ENCODE data around the gene HES7.
"Not testable (repeated sequence)": the region's sequence is repeated elsewhere in the genome, so short reads cannot be mapped to it uniquely, and the experiment has no call there.

Gene HES7

DNA sequence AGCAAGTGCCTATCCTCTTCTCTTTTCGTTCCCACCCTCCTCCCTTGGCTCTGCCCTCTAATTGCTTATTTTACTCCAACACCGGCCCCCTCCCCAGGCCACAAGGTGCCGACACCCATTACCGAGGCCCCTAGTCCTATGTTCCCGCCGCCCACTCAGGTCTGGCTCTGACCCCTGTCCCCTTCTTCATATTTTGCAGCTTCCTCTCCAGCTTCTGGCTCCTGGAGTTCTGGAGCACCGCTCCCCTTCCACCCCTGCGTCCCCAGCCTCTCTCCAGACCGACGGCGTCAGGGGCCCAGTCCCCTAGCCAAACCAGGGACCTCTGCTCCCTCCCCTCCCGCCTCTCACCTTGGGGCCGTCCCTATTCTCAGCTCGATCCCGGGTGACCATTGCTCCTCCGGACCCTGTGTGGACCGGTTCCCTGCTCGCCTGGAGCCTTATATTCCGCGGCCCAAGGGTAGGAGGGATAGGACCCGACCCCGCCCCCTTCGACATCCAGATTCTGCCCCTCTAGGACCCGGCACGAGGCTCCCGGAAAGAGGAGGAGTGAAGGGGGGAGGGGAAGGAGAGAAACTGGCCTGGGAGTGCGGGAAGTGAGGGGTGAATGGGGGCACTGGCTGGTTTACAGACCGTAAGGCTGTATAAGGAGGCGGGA is at the start of gene HES7:
TSS of gene HES7 (minus strand) at position 412 of the 655 bp plus-strand sequence. CDS start at position 390, 22 bp downstream.
- Histone ChIP-seq H3K36me3 (replicated peaks) (no peaks in the 10 kb centered on the region), H3K4me1 (peaks cover 21% of the 10 kb centered on the region), H3K27me3 (ENCODE audit: low read depth) (no peaks in the 10 kb centered on the region), H3K9me3 (no peaks in the 10 kb centered on the region), H3K4me3 (peak within 1 kb of the TSS; percentile 61)
- in situ Hi-C loops (cut with MboI; ENCODE audit: low sequenced_read_pairs) = loop anchor here (5.0 kb wide), 2 partner anchors 63 to 98 kb away; no protein-coding TSS in a partner anchor
- DNase-seq (ENCODE audit: low spot score in 2 of 2) = peak; percentile 78 to 95

- peaks cover 21% of the 10 kb centered on the region for H3K4me1 ChIP-seq
- peak overlapping the region; percentile 39 for H3K4me3 ChIP-seq
- in situ Hi-C loops (cut with MboI; ENCODE audit: low sequenced_read_pairs) = loop anchor here (25.0 kb wide), 1 partner anchor 936 kb away; the partner anchor contains the start of genes DVL2, GABARAP and PHF23
- H3K9me3 ChIP-seq = no peaks in the 10 kb centered on the region
- DNase-seq (ENCODE audit: low spot score in 2 of 2) = peak; percentile 87 to 99
- H3K27me3 ChIP-seq (ENCODE audit: low read depth) = no peaks in the 10 kb centered on the region
- no peaks in the 10 kb centered on the region for H3K36me3 ChIP-seq (replicated peaks)
These were observed 49.4 kb upstream of the HES7 start for GRCh38 chr17:8173056-8173870.

DNA sequence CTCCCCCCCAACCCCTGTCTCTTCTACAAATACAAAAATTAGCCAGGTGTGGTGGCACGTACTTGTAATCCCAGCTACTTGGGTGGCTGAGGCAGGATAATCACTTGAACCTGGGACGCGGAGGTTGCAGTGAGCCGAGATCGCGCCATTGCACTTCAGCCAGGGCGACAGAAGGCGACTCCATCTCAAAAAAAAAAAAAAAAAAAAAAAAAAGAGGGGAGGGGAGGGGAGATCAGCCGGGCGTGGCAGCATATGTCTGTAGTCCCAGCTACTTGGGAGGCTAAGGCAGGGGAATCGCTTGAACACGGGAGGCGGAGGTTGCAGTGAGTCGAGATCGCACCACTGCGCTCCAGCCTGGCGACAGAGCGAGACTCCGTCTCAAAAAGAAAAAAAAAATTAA is 46.3 kb upstream of the HES7 start:
- H3K4me1 ChIP-seq = peaks cover 10% of the 10 kb centered on the region
- H3K36me3 ChIP-seq (replicated peaks); H3K4me3 ChIP-seq; H3K27me3 ChIP-seq (ENCODE audit: low read depth); H3K9me3 ChIP-seq; DNase-seq (ENCODE audit: low spot score in 2 of 2): not testable (repeated sequence)
- in situ Hi-C loops (cut with MboI; ENCODE audit: low sequenced_read_pairs) = loop anchor here (25.0 kb wide), 1 partner anchor 933 kb away; the partner anchor contains the start of genes DVL2, GABARAP and PHF23

DNA sequence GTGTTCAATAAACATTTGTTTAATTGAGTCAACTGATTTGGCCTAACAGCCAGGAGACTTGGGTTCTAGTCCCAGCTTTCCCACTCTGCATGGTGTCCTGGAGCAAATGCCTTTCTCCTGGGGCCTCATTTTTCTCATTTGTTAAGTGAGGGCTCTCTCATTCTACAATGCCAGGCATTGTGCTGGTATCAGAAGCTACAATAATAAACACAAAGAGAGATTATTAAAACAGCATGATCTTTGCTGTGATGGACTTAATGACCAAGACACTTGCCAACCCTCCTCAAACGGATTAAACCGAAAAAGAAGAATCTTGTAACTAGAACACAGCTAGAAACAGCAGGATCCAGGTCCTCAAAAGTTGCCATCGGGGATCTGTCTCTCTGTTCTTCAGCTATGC is 43.6 kb upstream of the HES7 start:
- H3K36me3 ChIP-seq (replicated peaks) = peaks cover under 1% of the 10 kb centered on the region
- no peak for DNase-seq (ENCODE audit: low spot score in 2 of 2)
- in situ Hi-C loops (cut with MboI; ENCODE audit: low sequenced_read_pairs) = loop anchor here (25.0 kb wide), 1 partner anchor 930 kb away; the partner anchor contains the start of genes DVL2, GABARAP and PHF23
- no peaks in the 10 kb centered on the region for H3K27me3 ChIP-seq (ENCODE audit: low read depth)
- H3K9me3 ChIP-seq = no peaks in the 10 kb centered on the region
- H3K4me3 ChIP-seq = no peak overlapping the region
- peaks cover 20% of the 10 kb centered on the region for H3K4me1 ChIP-seq

GRCh38 chr17:8166731-8167130 is 42.8 kb upstream of the HES7 start:
- Histone ChIP-seq H3K9me3 (no peaks in the 10 kb centered on the region), H3K36me3 (replicated peaks) (peaks cover 7% of the 10 kb centered on the region), H3K27me3 (ENCODE audit: low read depth) (no peaks in the 10 kb centered on the region), H3K4me1 (peaks cover 20% of the 10 kb centered on the region), H3K4me3 (no peak overlapping the region)
- in situ Hi-C loops (cut with MboI; ENCODE audit: low sequenced_read_pairs) = loop anchor here (25.0 kb wide), 1 partner anchor 929 kb away; the partner anchor contains the start of genes DVL2, GABARAP and PHF23
- no peak for DNase-seq (ENCODE audit: low spot score in 2 of 2)

DNA sequence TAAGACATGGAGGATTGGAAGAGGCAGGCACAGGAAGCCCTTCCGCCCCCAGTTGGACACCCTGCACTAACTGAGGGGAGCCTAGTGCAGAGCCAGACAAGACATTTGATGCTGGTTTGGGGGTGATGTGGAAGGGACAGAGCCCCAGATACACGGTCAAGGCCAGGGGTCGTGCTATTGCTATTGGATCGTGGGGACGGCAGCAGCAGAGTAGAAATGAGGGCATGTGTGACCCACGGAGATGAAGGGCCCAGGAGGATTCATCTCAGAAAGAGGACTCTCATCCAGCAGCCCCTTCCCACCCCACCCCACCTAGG is 40.9 kb upstream of the HES7 start:
- no peak for DNase-seq (ENCODE audit: low spot score in 2 of 2)
- H3K36me3 ChIP-seq (replicated peaks) = peaks cover 21% of the 10 kb centered on the region
- no peak overlapping the region for H3K4me3 ChIP-seq
- peaks cover 31% of the 10 kb centered on the region for H3K4me1 ChIP-seq
- in situ Hi-C loops (cut with MboI; ENCODE audit: low sequenced_read_pairs) = loop anchor here (25.0 kb wide), 1 partner anchor 927 kb away; the partner anchor contains the start of genes DVL2, GABARAP and PHF23
- H3K27me3 ChIP-seq (ENCODE audit: low read depth) = no peaks in the 10 kb centered on the region
- no peaks in the 10 kb centered on the region for H3K9me3 ChIP-seq

DNA sequence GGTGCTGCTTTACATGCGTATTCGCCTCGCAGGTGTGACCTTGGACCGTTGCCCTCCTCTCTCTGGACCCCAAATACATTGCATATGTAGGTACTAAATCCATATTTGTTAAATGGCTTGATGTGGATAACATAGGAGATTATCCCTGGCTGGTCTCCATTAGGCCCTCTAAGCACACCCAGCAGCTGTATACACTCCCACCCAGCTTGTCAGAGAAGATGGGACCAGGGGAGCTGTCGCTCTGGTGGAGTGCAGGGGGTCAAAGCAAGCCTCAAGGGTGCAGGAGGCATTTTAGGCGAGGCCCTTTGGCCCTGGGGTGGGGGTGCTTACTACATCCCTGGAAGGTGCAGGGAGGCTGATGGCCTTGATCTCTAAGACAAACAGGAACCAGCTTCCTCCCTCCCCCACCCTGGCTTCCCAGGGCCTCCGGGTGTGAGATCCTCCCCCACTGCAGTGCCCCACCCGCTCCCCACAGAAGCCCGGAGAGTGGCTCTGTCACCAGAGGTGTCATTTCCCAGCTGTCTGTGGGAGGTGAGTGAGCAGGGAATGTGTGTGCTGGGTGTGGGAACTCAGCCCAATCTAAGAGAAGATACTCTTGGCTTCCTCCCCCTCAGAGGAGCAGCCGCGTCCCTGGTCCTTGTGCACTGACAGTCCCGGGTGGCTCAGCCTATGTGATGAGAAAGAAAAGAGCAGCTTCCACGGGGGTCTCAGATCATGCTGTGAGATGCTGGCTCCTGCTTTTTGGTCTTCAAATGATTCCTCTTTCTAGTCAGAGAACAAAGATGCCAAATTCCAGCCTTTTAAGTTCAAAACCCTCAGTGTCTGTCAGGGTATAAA is 40.3 kb upstream of the HES7 start:
- H3K4me3 ChIP-seq = no peak overlapping the region; the same call in 1 of the 2 replicates
- H3K36me3 ChIP-seq (replicated peaks) = peaks cover 27% of the 10 kb centered on the region
- H3K4me1 ChIP-seq = peaks cover 31% of the 10 kb centered on the region
- in situ Hi-C loops (cut with MboI; ENCODE audit: low sequenced_read_pairs) = loop anchor here (25.0 kb wide), 1 partner anchor 927 kb away; the partner anchor contains the start of genes DVL2, GABARAP and PHF23
- peak; percentile 27 to 77 for DNase-seq (ENCODE audit: low spot score in 2 of 2)
- no peaks in the 10 kb centered on the region for H3K27me3 ChIP-seq (ENCODE audit: low read depth)
- no peaks in the 10 kb centered on the region for H3K9me3 ChIP-seq

DNA sequence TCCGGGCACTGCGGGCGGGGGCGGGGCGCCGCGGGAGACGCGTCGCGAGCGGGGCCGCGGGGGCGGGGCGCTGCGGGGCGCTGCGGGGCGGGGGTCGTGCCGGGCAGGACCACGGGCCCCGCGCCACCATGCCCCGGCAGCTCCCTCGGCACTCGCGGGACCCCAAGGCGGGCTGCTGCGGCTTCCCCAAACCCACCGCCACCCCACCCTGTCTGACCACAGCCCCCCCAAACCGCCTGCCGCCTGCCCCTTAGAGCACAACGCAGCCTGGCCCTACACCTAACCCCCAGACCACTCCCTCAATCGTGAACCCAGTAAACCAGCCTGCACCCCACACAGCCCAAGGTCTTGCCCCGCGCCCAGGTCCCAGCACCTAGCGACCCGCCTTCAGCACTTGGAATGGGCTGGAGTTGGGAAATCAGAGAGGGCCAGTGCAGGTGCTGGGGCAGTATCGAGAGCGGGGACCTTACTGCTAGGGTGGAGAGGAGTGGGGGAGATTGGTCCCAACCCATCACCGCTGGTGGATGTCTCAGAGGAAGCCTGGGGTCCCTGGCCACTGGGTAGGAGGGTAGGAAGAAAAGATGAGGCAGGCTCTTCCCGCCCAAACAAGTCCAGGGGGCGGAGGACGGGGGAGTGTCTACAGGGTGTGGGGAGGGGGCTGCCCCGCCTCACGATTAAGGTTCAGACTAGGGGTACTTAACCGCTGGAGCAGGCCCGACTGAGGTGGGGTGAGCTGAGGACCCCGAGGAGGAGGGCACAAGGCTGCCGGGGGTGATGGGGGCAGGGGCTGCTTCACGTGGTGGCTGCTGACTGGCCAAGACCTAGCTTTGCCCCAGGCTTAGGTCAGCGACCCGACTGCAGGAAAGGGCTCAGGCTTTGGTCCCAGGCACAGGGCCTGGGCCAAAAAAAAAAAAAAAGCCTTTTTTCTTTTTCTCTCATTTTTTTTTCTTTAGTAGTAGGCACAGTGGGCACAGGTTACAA is 39.4 kb upstream of the HES7 start:
- peak in 1 of 2 experiments; percentile 59 for DNase-seq (ENCODE audit: low spot score in 2 of 2)
- peaks cover 31% of the 10 kb centered on the region for H3K4me1 ChIP-seq
- peak overlapping the region; percentile 88 for H3K4me3 ChIP-seq

DNA sequence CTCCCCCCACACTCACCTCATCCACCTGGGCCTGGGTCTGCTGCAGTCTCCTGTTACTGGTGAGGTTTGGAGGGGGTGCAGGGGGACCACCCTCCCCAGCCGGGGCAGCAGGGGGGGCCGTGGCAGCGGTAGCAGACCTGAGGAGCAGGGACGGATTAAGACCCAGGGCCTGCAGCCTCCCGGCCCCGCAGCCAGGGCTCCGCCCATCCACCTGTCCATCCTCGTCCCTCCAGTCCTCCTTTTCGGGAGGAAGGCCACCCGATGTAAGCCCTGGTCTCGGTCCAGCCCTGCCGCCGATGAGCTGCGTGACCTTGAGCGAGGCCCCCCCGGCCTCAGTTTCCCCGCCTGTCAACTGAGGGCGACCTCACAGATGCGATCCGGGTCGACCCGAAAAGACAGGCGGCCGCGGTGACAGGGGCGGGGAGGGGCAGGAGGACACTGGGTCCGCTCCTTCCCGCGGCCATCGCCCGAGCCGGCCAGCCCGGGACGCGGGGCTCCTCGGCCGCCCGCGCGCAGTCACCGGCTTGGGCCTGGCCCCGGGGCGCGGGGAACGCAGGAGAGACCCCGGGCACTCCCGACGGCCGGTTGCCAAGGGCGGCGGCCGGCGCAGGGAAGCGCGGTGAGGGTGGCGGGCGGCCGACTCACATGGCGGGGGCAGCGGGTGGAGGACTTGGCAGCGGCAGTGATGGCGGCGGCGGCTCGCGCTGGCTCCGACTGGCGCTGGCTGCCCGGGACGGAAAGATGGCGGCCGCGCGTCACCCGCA is 38.5 kb upstream of the HES7 start, which contains the start of gene VAMP2:
TSS of gene VAMP2 (minus strand) at position 716 of the 764 bp plus-strand sequence. CDS start at position 647, 69 bp downstream.
- Histone ChIP-seq H3K4me3 (peak within 1 kb of the TSS; percentile 88), H3K9me3 (no peaks in the 10 kb centered on the region), H3K36me3 (replicated peaks) (peaks cover 37% of the 10 kb centered on the region), H3K27me3 (ENCODE audit: low read depth) (no peaks in the 10 kb centered on the region), H3K4me1 (peaks cover 31% of the 10 kb centered on the region)
- peak; percentile 49 to 80 for DNase-seq (ENCODE audit: low spot score in 2 of 2)
- in situ Hi-C loops (cut with MboI; ENCODE audit: low sequenced_read_pairs) = loop anchor here (25.0 kb wide), 1 partner anchor 925 kb away; the partner anchor contains the start of genes DVL2, GABARAP and PHF23

More for the DNA sequence above, 39.4 kb upstream of the HES7 start:
- in situ Hi-C loops (cut with MboI; ENCODE audit: low sequenced_read_pairs) = loop anchor here (25.0 kb wide), 1 partner anchor 926 kb away; the partner anchor contains the start of genes DVL2, GABARAP and PHF23
- peaks cover 31% of the 10 kb centered on the region for H3K36me3 ChIP-seq (replicated peaks)
- H3K9me3 ChIP-seq = no peaks in the 10 kb centered on the region
- H3K27me3 ChIP-seq (ENCODE audit: low read depth) = no peaks in the 10 kb centered on the region

DNA sequence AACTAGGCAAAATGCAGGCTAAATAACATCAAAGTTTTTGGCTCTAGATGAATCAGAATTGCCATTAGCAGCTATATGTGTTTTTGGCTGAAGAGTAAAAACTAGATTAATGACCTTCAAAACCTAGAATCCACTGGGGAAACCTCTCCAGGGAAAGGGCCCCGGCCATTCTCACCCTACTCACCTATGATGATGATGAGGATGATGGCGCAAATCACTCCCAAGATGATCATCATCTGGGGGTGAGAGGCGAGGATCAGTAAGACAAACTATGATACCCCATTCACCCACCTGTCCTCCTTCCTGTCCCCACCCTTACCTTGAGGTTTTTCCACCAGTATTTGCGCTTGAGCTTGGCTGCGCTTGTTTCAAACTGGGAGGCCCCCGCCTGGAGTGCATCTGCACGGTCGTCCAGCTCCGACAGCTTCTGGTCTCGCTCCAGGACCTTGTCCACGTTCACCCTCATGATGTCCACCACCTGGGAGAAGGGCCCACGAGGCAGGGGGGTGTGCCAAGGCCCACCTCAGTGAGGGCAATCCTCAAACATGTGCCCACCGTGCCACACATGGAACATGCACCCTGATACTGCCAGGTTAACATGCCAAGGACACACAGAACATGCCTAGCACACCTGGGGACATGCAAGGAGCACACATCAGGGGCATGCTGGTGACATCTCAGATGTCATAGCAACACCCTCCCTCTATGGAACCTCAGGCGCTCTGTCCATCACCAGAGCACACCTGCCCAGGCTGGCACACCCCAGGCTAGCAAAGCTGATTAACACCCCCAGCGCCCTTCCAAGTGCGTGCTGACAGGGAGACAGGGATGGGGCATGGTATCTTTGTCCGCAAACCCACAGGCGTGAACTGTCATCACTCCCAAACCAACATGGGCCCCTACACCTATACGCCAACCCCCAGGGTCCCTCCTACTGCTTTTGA is 37.7 kb upstream of the HES7 start:
- DNase-seq (ENCODE audit: low spot score in 2 of 2) = no peak
- Histone ChIP-seq H3K4me1 (peaks cover 33% of the 10 kb centered on the region), H3K27me3 (ENCODE audit: low read depth) (no peaks in the 10 kb centered on the region), H3K9me3 (no peaks in the 10 kb centered on the region), H3K36me3 (replicated peaks) (peaks cover 37% of the 10 kb centered on the region), H3K4me3 (peak overlapping the region; percentile 88)
- in situ Hi-C loops (cut with MboI; ENCODE audit: low sequenced_read_pairs) = loop anchor here (25.0 kb wide), 1 partner anchor 924 kb away; the partner anchor contains the start of genes DVL2, GABARAP and PHF23
